Endothelial cell of hepatic sinusoid (primary cell): Measurements from ENCODE around the gene ZMYND15.

Source experiments
- in situ Hi-C: cut with HindIII; loops from 2 replicates; pipeline ENCODE4 v1.10.0; 2017; ENCODE audit warnings: low sequenced_read_pairs

Gene ZMYND15

DNA sequence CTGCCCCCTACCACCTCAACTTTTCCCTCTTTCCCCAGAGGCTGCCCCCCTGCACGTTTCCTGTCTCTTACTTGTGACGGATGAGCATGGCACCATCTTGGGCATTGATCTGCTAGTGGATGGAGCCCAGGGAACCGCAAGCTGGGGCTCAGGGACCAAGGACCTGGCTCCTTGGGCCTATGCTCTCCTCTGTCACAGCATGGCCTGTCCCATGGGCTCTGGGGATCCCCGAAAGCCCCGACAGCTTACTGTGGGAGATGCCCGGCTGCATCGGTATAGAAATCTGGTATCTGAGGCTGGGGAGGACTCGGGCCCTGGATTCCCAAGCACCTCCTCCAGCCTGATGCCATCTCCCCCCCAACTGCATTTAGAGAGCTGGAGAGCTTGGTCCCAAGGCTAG is 1.9 kb downstream of the ZMYND15 start:
- in situ Hi-C loops = no loop called here

- in situ Hi-C loops = no loop called here
Measured at GRCh38 chr17:4742133-4742532, 2.5 kb downstream of the ZMYND15 start.

DNA sequence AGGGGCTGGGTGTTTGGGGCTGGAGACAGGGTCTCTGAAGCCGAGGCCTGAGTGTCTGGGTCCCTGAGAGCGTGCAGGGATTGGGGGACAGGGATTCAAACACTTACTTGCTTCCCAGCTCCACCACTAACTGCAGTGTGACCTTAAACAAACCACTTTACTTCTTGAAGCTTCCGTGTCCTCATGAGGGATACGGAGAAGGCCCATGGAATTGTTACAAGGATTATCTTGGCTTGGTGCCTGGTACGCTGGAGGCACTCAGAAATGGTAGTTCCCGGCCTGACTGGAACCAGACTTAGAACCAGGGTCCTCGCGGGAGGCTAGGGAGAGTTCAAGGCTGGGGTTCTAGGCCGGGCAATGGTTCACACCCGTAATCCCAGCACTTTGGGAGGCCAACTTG is 3.0 kb downstream of the ZMYND15 start:
- in situ Hi-C loops = no loop called here

DNA sequence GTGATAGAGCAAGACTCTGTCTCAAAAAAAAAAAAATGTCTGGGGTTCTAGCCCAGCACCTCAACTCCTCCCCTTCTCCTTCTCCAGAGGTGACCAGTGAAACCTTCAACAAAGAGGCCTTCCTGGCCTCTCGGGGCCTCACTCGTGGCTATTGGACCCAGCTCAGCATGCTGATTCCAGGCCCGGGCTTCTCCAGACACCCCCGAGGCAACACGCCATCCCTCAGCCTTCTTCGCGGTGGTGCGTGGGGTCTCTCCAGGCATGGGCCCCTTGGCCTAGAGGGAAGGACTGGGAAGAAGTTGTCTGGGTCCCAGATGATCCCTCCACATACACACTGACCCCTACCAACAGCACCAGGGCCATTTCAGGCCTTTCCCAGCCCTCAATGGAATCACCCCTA is 3.6 kb downstream of the ZMYND15 start:
- in situ Hi-C loops = no loop called here

- in situ Hi-C loops = no loop called here
Measured at GRCh38 chr17:4743898-4744297, 4.3 kb downstream of the ZMYND15 start.

DNA sequence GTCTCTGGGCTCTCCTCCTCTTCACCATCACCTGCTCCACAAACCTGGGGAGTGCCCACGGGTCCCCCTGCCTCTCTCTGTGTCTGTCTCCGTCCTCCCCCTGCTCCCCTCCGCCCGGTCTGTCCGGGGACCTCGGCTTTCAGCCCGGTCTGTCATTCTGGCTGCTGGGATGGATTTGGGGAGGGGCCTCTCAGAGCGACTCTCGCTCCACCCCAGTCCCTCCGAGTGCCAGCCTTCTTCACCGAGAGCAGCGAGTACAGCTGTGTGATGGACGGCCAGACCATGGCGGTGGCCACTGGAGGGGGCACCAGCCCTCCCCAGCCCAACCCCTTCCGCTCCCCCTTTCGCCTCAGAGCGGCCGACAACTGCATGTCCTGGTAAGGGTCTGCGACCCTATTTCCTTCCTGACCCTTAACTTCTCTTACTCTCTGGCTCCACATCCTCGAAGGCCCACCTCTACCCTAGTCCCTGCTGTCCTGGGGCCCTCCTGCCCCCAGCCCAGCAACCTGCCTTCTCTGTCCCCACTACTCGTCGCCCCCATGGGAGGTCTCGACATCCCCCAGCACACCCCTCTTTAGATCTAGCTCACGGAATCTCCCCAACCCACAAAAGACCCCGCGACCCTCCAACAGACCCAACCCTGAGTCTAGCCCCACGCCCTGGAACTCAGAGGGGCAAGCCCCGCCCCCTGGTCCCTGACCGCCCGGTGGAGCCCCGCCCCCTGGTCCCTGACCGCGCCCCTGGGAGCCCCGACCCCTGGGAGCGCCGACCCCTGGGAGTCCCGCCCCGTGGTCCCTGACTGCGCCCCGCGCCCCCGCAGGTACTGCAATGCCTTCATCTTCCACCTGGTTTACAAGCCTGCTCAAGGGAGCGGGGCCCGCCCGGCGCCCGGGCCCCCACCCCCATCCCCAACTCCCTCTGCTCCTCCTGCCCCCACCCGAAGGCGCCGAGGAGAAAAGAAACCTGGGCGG is 5.7 kb downstream of the ZMYND15 start:
- in situ Hi-C loops = no loop called here

DNA sequence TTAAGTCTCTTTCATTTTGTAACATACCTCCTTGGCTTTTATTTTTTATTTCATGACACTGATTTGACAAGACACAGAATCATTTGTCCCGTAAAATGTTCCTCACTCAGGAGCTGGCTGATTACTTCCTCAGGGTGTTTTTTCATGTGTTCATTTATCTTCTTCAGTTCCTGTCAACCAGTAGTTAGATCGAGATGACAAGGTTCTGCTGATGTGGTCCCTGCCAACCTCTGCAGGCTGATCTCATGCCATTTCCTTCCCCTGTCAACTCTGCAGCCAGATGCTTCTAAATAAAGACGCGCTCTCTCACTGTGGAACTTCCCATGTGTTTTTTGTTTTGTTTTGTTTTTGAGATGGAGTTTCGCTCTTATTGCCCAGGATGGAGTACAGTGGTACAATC is 8.2 kb downstream of the ZMYND15 start:
- in situ Hi-C loops = no loop called here

GRCh38 chr17:4748686-4749085 is 9.1 kb downstream of the ZMYND15 start:
- in situ Hi-C loops = no loop called here

DNA sequence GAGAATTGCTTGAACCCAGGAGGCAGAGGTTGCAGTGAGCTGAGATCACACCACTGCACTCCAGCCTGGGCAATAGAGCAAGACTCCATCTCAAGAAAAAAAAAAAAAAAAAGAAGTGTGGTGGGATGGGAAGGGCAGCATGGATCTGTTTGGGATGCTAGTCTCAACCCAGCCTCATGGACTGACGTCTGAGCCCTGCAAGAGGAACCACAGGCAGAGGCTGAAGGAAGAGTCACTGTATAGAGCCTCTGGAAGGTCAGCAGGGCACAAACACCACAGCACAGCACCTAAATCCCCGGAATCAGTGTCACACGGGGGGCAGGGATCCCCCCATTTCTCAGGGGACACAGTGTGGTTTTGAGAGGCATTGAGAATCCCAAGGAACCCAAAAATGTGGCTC is 11.0 kb downstream of the ZMYND15 start:
- in situ Hi-C loops = no loop called here

- in situ Hi-C loops = no loop called here
Measured at GRCh38 chr17:4751932-4752331, 12.3 kb downstream of the ZMYND15 start.

GRCh38 chr17:4753392-4753791 is 13.8 kb downstream of the ZMYND15 start:
- in situ Hi-C loops = no loop called here

DNA sequence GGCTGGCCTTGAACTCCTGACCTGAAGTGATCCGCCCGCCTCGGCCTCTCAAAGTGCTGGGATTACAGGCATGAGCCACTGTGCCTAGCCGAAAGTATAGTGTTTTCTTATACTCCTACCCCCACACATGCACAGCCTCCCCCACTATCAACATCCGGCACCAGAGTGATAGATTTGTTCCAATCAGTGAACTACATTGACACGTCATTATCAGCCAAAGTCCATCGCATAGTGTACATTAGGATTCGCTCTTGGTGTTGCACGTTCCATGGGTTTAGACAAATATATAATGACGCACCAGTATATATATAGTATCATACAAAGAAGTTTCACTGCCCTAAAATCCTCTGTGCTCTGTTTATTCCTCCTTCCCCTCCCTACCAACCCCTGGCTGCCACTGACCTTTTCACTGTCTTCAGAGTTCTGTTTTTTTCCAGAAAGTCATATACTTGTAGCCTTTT is 20.2 kb downstream of the ZMYND15 start:
- in situ Hi-C loops = no loop called here

DNA sequence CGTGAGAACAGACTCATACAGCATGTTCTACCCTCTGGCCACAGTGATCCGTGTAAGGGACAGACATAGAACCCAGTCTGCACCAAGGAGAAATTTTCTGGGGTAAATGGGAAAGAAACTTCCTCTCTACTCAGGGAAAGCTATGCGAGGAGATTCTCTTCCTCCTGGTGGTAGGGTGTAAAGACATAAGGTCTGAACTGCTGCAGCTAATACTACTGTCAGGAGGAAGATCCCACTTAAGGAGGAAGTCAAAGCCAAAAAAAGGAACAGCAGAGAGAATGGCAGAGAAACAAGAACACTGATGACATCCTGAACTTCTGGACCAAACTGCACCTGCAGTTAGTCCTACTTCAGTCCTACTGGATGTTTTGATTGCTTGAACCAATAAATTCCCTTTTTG is 25.0 kb downstream of the ZMYND15 start:
- in situ Hi-C loops = no loop called here

- in situ Hi-C loops = no loop called here
Measured at GRCh38 chr17:4766201-4766600, 26.6 kb downstream of the ZMYND15 start.

DNA sequence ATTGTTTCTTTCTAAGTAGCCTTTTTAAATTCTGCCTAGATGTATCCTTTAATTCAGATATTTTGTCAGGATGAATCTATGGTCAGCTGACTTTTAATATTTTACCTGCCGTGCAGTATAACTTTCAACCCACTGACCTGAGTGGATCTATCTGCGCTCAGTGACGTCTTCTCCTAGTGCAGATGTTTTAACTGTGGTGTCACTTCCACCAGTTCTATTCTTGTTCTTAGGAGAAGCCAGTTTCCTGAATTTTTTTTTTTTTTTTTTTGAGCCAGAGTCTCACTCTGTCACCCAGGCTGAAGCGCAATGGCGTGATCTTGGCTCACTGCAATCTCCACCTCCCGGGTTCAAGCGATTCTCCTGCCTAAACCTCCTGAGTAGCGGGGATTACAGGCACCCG is 27.1 kb downstream of the ZMYND15 start:
- in situ Hi-C loops = no loop called here

- in situ Hi-C loops = no loop called here
Measured at GRCh38 chr17:4768298-4768697, 28.7 kb downstream of the ZMYND15 start.

GRCh38 chr17:4769628-4770027 is 30.0 kb downstream of the ZMYND15 start:
- in situ Hi-C loops = no loop called here

- in situ Hi-C loops = no loop called here
Measured at GRCh38 chr17:4771519-4772234, 32.0 kb downstream of the ZMYND15 start, which contains the start of gene TM4SF5. TM4SF5 (plus strand) TSS chr17:4771886; CDS start chr17:4771923, 37 bp downstream.

GRCh38 chr17:4772235-4772613 is 32.6 kb downstream of the ZMYND15 start:
- in situ Hi-C loops = no loop called here

DNA sequence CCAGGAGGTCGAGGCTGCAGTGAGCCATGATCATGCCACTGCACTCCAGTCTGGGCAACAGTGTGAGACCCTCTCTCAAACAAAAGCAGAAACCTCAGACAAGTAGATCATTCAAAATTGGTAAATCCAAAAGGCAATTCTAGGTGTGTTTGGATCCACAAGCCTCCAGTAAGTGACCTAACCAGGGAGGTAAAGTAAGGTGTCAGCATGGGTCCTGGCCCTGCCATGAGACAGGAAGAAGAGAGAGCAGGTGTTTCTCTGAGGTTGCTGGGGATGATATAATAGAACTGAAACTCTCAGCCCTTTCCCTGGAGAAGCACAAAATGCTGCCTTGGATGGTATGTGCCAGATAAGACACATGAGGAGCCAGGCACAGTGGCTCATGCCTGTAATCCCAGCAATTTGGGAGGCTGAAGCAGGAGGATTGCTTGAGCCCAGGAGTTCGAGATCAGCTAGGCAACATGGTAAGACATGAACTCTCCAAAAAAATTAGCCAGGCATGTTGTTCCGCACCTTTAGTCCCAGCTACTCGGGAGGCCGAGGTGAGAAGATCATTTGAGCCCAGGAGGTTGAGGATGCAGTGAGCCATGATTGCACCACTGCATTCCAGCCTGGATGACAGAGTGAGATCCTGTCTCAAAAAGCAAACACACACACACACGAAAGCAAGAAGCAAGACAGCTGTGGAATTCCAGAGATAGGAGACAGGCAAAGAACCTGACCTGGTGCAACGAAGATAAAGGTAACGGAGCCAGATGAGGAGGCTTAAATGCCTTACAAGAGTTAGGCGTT is 38.5 kb downstream of the ZMYND15 start:
- in situ Hi-C loops = no loop called here

- in situ Hi-C loops = no loop called here
Measured at GRCh38 chr17:4780325-4780955, 40.8 kb downstream of the ZMYND15 start.
